DOHH2 (cell line): ENCODE results near the gene CNTNAP2.

Source experiments
- EZH2phosphoT487 ChIP-seq: fragments of 200-600 bp; sonication (generic); IDR thresholded peaks from 2 replicates; pipeline ENCODE4 v1.6.1; 2017; ENCODE audit warnings: borderline replicate concordance, mild to moderate bottlenecking, antibody characterized with exemption, low read length, moderate library complexity, mixed read lengths
- TF ChIP-seq, protein P1 (sequence below): fragments of 200-600 bp; sonication (generic); IDR thresholded peaks from one replicate; pipeline ENCODE4 v1.5.1; 2014; ENCODE audit warnings: antibody characterized with exemption, mild to moderate bottlenecking, low read depth, low read length; ENCODE audit not compliant: poor library complexity, severe bottlenecking

DNA sequence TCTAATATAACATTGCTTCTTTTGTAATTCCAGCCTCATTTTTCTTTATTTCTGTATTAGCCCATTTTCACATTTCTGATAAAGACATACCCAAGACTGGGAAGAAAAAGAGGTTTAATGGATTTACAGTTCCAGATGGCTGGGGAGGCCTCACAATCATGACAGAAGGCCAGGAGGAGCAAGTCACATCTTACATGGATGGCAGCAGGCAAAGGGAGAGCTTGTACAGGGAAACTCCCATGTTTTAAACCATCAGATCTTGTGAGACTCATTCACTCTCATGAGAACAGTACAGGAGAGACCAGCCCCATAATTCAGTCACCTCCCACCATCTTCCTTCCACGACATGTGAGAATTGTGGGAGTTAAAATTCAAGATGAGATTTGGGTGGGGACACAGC, 510.3 kb downstream of the CNTNAP2 start:
- no peak for TF ChIP-seq EZH2phosphoT487
- TF ChIP-seq, protein P1, sequence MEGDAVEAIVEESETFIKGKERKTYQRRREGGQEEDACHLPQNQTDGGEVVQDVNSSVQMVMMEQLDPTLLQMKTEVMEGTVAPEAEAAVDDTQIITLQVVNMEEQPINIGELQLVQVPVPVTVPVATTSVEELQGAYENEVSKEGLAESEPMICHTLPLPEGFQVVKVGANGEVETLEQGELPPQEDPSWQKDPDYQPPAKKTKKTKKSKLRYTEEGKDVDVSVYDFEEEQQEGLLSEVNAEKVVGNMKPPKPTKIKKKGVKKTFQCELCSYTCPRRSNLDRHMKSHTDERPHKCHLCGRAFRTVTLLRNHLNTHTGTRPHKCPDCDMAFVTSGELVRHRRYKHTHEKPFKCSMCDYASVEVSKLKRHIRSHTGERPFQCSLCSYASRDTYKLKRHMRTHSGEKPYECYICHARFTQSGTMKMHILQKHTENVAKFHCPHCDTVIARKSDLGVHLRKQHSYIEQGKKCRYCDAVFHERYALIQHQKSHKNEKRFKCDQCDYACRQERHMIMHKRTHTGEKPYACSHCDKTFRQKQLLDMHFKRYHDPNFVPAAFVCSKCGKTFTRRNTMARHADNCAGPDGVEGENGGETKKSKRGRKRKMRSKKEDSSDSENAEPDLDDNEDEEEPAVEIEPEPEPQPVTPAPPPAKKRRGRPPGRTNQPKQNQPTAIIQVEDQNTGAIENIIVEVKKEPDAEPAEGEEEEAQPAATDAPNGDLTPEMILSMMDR: no peak
